RPMI8226 (cell line): ENCODE measurements around the gene KIF24.
"Not testable (repeated sequence)": the region's sequence is repeated elsewhere in the genome, so short reads cannot be mapped to it uniquely, and the experiment has no call there.

Experiments
- DNase-seq: peaks from one replicate; pipeline ENCODE4 v3.0.0-alpha.2; 2015

KIF24 gene, protein sequence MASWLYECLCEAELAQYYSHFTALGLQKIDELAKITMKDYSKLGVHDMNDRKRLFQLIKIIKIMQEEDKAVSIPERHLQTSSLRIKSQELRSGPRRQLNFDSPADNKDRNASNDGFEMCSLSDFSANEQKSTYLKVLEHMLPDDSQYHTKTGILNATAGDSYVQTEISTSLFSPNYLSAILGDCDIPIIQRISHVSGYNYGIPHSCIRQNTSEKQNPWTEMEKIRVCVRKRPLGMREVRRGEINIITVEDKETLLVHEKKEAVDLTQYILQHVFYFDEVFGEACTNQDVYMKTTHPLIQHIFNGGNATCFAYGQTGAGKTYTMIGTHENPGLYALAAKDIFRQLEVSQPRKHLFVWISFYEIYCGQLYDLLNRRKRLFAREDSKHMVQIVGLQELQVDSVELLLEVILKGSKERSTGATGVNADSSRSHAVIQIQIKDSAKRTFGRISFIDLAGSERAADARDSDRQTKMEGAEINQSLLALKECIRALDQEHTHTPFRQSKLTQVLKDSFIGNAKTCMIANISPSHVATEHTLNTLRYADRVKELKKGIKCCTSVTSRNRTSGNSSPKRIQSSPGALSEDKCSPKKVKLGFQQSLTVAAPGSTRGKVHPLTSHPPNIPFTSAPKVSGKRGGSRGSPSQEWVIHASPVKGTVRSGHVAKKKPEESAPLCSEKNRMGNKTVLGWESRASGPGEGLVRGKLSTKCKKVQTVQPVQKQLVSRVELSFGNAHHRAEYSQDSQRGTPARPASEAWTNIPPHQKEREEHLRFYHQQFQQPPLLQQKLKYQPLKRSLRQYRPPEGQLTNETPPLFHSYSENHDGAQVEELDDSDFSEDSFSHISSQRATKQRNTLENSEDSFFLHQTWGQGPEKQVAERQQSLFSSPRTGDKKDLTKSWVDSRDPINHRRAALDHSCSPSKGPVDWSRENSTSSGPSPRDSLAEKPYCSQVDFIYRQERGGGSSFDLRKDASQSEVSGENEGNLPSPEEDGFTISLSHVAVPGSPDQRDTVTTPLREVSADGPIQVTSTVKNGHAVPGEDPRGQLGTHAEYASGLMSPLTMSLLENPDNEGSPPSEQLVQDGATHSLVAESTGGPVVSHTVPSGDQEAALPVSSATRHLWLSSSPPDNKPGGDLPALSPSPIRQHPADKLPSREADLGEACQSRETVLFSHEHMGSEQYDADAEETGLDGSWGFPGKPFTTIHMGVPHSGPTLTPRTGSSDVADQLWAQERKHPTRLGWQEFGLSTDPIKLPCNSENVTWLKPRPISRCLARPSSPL (N-terminal part only)

DNA sequence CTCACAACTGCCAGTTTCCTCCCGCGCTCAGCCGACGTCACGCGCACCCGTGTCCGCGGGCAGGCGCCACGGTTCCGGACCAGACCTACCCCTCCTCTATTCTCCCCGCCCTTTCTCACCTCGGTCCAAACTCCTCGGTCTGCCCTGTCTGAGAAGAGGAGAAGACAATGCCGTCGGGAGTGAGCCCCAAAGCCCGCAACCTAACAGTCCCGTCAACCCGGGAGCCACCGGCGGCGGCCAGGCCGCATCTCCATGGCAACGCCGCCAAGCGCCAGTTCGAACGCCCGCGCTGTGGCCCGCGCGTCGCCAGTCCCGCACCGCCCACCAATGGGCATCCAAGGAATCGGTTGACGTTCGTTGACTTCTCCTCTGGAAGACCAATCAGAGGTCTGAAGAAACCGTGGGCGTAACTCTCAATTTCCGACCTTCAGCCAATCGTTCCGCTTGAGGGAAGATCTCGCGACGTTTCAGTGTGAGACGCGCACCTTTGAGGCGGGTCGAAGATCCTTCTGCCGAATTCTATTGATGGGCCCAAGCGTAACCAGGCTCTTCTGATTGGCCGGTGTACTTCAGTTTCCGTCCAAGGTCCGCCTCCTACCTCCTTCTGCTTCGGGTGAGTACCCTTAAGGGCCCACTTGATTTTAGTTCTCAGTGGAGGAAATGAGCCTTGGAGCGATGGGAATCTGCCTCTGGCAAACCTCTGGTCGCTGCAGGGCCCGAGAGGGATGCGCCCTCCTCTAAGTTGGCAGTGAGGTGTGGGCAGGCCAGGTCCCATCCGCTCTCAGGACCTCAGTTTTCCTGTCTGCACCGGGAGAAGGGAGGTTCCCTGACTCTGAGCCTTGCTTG lies at the start of gene KIF24, which contains the start of gene NUDT2:
Gene KIF24, minus strand, starts transcription at position 282 of the 846 bp plus-strand sequence. CDS start 17,922 bp downstream, outside the sequence.
Gene NUDT2, plus strand, starts transcription at position 583 of the 846 bp plus-strand sequence. CDS start 9,471 bp downstream, outside the sequence.
- peak; percentile 99 for DNase-seq

DNA sequence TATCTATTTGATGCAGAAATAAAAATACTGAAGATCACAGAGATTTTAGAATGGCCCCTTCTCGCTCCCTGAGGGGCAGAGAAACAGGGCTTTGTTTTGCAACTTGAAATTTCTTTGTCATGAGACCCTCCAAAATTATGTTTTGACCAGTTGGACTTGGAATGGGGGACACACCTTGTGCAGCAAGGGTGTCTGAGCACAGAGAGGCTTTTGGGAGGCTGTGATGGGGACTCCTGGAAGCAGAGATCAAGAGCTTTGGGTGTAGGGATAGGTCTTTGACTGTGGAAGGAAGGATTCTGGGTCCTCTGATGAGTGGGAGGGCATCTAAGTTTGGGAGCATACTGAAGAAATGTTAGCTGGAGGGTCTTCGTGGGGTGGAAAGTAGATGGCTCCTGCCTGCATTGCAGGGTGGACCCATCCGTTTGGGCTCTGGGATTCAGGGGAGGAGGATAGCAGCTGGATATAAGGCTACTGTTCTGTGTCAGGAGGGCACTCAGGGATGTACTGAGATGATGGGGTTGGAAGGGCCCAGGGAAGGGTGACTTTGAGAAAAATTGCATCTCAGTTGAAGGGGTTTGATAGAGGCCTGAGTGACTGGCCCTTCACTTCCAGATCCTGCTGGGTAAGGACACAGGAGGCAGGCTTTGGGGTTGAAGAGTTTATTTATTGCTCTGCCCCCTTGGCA lies 49.5 kb upstream of the KIF24 start:
- DNase-seq, result no peak

DNA sequence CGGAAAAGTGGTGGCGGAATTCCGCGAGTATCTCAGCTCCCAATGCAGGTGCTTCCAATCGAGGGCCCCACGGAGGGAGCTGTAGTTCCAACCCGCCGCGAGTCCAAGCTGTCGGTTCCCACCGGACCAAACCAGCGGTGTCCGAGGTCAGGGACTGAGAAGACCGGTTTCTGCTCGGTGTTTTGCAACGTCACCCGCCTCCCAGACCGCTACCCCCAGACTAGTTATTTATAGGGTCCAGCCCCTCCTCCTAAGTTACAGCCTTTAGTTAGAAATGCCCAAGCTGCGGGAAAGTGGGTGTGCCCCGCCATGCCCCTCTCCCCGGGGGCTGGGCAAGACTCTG lies 48.3 kb upstream of the KIF24 start:
- DNase-seq, result peak; percentile 9

DNA sequence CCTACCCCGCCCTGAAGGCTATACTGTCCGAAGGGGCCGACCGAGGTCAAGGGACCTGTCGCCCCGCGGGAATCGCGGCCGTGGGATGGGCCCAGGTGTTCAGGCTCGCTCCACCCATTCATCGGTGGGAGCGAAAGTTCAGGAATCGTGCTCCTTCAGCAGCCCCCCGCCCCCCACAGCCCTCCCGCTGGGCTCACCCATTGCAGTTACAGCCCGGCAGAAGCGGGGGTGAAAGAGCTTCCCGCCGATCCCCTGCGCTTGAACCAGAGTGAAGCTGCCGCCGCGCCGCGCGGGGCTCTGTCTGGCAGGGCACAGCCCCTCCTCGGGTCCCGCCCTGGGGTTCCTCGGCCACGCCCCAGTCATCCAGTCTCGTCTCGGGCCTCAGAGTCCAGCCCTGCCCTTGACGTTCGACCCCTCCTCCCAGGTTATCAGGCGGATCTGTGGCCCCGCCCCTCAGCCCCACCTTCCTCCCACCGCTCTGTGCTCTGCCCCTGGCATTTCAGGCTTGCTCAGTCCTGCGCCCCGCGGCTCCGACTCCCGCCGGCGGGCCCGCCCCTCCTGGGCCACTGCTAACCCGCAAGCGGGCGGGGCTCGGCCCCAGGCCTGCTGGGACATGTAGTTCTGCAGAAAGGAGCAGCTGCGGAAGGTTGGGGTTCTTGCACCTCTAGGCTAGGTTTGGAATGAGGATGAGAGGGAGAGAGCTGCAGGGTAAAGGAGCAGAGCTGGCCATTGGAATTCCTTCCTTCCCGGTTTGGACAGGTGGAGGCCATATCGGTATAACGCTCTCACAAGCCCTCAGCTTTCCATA lies 47.7 kb upstream of the KIF24 start, which contains the start of gene MYORG:
Gene MYORG, minus strand, starts transcription at position 303 of the 808 bp plus-strand sequence. CDS start 3,955 bp downstream, outside the sequence.
- DNase-seq, result peak; percentile 98

DNA sequence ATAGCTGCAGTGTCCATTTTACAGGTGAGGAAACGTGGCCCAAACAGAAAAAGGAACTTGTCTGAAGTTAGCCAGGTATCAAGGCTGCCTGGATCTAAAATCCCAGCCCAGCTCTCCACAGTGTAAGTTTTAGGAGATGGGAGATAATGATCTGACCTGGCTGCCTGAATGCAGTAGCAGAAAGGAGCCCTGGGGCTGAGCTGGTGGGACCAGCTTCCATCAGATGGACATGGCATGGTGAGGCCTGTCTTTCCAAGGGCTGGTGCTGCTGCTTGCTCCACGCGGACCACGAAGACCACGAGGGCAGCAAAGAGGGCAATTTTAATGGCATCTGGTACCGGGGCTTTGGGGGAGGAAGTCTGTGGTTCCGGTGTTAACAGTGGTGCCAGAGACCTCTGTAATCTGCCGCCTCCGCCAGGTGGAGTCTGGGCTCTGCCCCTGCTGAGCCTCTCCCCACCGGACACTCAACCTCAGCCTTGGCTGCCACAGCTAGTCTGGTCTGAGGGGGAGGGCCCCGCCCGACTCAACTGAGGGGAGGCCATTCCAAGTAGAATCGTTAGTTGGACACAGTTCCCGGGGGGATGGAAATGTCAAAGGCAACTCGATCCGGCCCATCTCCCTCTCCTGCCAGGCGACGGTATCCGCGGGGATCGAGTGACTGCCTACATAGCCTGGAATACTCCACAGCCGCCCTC lies 47.0 kb upstream of the KIF24 start:
- peak; percentile 61 for DNase-seq

DNA sequence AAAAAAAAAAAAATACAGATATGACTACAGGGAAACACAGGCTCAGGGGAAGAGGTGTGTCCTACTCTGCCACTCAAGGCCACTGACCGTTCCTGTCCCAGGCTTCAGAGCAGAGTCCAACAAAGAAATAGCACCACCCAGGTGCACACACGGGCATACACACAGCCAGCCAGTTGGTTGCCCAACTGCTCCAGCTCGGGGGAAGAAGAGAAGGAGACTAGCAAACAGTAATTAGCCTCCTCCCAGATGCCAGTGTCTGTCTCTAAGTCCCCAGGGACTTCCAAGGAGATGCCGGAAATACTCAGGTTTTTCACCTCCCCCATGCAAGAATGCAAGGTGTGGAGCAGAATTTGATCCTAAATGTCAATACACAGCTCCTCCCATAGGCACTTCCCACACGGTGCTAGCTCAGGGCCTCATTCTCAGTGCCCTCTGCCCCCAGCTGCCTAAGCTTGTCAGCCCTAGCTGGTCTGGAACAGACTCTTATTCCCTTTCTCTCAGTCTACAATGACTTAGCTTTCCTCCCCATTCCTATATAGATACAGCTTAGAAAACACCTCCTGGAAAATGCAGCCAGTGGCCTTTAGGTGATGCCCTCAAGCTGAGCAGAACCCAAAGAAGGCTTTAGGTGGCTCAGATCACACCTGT lies 46.0 kb upstream of the KIF24 start:
- peak; percentile 9 for DNase-seq

DNA sequence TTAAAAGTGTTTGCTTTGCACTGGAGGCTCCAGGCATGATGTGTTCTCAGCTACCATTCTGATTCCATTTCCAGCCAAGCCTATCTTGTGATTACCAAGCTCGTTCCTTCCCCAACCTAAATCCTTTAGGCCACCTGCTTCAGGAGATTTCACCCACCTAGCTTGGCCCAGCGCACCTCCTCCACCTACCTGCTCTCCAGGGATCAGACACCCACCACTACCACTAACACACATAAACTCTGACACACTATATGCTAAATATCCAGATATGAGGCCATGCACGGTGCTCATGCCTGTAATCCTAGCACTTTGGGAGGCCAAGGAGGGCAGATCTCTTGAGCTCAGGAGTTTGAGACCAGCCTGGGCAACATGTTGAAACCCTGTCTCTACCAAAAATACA lies 45.3 kb upstream of the KIF24 start:
- no peak for DNase-seq

DNA sequence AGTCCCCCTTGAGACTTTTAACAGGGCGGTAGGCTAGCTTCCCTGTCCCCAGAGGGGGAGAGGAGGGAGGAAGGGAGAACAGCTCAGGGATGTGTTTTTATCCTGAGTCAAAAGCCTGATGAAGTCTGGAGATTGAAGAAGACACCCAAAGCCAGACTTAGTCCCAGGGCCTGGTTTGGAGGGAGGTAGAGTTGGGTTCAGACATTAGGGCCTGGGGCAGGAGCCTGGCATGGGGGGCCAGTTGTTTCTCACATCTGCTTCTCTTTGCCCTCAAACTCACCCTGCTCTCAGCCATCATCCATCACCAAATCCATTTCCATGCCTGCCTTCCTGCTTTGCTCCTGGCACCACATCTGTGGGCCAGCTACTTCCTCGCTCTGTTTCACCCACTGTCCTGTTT lies 44.7 kb upstream of the KIF24 start:
- DNase-seq, result no peak

DNA sequence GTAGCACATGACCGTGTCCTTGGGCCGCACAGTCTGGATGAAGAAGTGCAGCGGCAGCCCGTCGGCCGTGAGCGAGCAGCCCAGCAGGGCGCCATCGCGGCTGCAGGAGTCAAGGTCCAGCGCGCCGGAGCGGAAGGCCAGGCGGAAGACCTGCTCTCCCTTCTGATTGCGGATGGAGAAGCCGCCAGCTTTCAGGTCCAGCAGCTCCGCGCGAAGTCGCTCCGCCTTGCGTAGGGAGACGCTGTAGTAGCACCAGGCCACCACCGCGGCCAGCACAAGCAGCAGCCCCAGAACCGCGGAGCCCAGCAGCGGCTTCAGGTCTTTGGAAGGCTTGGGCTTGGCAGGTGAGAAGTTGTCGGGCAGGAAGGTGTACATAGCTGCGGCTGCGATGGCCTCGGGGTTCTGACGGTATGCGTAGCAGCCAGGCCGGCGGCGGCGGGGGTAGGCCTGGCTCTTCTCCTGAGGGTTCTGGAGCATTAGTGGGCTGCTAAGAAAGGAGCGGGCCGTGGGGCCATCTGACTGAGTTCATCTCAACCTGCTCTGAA lies 43.5 kb upstream of the KIF24 start:
- DNase-seq, result no peak

DNA sequence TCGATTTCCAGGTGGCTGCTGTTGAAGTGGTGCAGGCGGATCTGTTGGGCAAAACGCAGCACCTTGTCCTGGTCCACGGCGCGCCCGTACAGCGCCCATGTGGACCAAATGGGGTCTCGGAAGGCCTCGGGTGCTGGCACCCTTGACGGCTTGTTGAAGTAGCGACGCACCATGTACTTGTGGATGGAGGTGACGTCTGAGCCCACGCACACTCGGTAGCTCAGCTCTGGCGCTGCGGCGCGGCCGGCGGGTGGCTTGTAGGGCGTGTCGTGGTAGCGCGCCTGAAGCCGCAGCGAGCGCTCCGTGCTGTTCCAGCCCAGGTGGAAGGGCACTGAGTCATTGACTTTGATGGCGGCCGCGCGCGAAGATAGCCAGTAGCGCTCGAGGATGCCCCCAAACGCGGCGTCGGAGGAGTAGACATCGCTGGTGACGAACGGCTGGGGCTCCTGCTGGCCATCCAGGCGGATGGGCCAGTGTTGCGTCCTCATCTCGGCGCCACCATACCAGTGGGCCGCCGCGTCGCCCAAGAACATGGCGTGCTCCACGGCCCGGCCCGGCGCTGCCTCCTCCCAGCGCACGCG lies 42.9 kb upstream of the KIF24 start:
- no peak for DNase-seq

DNA sequence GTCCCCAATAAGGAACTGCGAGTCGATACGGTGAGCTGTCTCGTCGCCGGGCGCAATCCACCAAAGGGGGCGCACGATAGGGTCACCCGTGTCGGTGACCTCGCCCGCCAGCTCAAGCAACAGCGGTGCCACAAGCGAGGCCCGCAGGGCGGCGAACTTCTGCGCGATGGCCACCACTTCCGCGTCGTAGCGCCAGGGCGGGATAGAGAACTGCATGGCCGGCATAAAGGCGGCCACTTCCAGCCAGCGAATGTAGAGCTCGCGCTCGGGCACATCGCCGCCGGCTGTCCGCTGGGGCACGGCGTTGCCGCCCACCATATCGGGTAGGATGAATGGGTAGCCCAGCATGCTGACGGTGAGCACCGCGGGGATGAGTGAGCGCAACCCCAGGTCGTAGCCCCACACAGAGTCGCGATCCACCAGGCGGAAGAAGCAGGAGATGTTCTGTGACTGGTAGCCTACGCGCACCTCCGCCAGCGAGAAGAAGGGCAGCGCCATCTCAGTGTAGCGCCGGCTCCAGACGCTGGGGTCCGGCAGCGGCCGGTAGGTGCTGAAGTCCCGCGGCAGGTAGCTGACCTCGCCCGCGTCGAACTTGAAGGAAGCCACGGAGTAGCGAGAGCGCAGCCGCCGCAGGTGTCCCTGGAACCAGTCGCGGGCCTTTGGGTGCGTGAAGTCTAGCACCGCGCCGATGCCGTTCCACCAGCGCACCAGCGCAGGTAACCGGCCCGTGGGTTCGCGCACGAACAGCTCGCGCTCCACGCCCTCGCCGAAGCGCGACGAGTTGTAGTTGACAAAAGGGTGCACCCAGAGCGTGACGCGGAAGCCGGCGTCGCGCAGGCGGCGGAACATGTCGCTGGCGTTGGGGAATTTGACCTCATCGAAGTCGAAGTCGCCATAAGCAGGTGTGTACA lies 42.2 kb upstream of the KIF24 start:
- DNase-seq, result no peak

DNA sequence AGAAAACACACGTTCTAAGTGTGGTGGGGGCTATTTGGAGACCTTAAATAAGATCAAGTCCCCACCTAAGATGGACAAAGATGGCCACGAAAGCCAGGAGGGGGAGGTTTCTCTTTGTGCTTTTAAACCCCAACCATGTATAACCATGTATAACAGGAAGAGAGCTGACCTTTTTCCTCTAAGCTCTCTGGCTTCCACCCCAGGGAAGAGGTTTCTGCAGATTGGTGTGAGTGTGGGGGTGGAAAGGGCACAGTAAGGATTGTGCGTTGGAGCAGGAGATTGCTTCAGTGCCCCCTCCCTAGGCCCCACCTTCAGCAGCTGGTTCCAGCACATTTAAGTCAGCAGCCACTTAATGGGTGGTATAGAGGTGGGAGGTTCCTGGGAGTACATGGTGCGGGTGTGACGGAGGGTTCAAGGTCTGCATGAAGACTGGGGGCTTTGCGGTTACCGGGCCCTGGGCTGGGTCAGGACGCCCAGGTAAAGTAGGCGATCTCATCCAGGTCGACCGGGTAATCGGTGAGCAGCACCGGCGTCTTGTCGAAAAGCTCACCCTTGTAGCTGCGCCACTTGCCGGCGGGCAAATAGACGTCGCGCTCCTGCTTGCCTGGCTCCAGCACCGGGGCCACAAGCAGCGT lies 41.4 kb upstream of the KIF24 start:
- DNase-seq, result no peak

DNA sequence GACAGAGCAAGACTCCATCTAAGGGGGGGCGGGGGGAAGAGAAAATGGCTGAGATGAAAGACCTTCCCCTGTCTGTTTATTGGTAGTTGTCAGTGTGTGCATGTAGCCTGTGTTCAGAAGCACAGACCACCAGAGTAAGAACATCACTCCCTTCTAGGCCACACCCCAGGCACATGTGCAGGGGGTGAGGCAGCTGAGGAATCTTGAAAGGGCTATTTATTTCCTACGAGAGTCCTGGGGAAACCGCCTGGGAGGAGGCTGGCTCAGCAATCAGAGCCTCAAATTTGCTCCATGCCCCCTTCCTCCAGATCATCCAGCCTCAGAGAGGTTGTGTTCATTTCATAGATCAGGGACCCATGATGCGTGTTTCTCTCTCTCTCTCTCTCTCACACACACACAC lies 40.6 kb upstream of the KIF24 start:
- no peak for DNase-seq

DNA sequence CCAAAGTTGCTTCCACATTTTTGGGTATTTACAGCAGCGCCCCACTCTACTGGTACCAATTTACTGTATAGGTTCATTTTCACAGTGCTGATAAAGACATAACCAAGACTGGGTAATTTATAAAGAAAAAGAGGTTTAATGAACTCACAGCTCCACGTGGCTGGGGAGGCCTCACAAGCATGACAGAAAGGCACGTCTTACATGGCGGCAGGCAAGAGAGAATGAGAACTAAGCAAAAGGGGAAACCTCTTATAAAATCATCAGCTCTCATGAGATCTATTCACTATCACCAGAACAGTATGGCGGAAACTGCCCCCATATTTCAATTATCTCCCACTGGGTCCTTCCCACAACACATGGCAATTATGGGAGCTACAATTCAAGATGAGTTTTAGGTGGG lies 39.7 kb upstream of the KIF24 start:
- not testable (repeated sequence) for DNase-seq

DNA sequence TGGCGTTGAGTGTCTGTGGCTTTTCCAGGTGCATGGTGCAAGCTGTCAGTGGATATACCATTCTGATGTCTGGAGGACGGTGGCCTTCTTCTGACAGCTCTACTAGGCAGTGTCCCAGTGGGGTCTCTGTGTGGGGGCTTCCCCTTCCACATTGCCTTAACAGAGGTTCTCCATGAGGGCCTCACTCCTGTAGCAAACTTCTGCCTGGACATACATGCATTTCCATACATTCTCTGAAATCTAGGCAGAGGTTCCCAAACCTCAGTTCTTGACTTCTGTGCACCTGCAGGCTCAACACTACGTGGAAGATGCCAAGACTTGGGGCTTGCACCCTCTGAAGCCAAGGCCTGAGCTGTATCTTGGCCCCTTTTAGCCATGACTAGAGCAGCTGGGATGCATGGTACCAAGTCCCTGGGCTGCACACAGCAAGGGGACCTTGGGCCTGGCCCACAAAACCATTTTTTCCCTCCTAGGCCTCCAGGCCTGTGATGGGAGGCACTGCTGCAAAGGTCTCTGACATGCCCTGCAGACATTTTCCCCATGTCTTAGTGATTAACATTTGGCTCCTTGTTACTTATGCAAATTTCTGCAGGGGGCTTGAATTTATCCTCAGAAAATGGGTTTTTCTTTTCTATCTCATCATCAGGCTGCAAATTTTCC lies 38.8 kb upstream of the KIF24 start:
- not testable (repeated sequence) for DNase-seq

DNA sequence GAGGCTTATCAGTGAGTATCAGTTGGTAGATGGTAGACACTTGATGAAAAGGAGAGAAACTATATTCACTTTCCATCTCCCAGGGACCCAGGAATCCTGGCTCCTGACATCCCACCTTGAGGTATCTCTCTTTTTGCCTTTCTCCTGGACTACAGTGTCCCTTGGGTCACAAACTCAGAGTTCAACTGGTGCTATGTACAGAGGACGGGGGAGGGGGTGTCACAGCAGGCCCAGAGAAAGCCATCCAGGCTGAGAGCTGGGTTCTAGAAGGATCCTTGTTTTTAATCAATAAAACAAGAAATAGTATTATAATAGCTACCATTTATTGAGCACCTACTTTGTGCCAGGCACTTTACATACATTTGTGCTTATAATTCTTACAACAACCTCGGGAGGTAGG lies 37.3 kb upstream of the KIF24 start:
- DNase-seq, result no peak
